ENCODE data around the gene NOS1AP.

DNA sequence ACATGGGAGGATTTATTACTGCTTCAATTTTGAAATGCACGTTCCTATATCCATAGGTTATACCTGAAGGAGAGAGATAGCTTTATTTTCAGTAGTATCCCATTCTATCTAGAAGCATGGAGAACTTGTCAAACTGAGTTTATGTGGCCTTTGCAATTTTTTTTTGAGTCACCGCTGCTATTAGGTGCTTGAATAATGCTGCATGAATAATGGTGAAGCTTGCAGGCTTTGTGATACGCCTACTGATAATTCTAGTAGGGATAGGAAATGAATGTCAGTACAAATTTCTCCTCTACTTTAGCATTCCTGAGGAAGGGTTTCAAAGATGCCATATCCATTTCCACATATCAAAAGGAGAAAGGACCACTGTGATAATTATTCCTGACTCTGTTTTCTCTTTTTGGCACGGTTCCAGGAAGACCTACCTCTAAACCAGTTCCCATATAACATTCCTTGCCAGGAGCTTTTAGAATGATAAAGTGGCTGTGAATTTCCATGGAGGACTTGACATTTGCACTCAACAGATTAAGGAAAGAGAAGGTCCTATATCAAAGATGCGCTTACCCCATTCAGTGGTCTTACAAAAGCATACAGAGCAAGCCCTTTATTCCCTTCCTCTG, 223.7 kb downstream of the NOS1AP start:
- TF ChIP-seq, protein P1, sequence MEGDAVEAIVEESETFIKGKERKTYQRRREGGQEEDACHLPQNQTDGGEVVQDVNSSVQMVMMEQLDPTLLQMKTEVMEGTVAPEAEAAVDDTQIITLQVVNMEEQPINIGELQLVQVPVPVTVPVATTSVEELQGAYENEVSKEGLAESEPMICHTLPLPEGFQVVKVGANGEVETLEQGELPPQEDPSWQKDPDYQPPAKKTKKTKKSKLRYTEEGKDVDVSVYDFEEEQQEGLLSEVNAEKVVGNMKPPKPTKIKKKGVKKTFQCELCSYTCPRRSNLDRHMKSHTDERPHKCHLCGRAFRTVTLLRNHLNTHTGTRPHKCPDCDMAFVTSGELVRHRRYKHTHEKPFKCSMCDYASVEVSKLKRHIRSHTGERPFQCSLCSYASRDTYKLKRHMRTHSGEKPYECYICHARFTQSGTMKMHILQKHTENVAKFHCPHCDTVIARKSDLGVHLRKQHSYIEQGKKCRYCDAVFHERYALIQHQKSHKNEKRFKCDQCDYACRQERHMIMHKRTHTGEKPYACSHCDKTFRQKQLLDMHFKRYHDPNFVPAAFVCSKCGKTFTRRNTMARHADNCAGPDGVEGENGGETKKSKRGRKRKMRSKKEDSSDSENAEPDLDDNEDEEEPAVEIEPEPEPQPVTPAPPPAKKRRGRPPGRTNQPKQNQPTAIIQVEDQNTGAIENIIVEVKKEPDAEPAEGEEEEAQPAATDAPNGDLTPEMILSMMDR (conservative IDR thresholded peaks at IDR 0.05; ENCODE audit: low read depth, low read length), result no peak
- TF ChIP-seq EZH2 (IDR thresholded peaks at IDR 0.05; ENCODE audit: low read length, unreplicated experiment), result no peak
